ENCODE measurements around the gene SDK1.

The SDK1 gene

GRCh38 chr7:4025694-4026615 is 724.9 kb downstream of the SDK1 start:
- no peak overlapping the region for H3K4me3 ChIP-seq (ENCODE audit: low read depth, low read length)
- DNase-seq (ENCODE audit: low read depth): no peak
- no peak for TF ChIP-seq CTCF (IDR thresholded peaks at IDR 0.05; ENCODE audit: control insufficient read depth, extremely low read depth, insufficient read depth)

GRCh38 chr7:4026941-4027486 is 726.0 kb downstream of the SDK1 start:
- no peak overlapping the region for H3K4me3 ChIP-seq (ENCODE audit: low read depth, low read length)
- no peak for TF ChIP-seq CTCF (IDR thresholded peaks at IDR 0.05; ENCODE audit: control insufficient read depth, extremely low read depth, insufficient read depth)
- DNase-seq (ENCODE audit: low read depth): no peak

GRCh38 chr7:4028221-4028620 is 727.2 kb downstream of the SDK1 start:
- no peak for DNase-seq (ENCODE audit: low read depth)
- no peak for TF ChIP-seq CTCF (IDR thresholded peaks at IDR 0.05; ENCODE audit: control insufficient read depth, extremely low read depth, insufficient read depth)

GRCh38 chr7:4029941-4030340 is 728.9 kb downstream of the SDK1 start:
- no peak overlapping the region for H3K4me3 ChIP-seq (ENCODE audit: low read depth, low read length)
- no peak for DNase-seq (ENCODE audit: low read depth)
- no peak for TF ChIP-seq CTCF (IDR thresholded peaks at IDR 0.05; ENCODE audit: control insufficient read depth, extremely low read depth, insufficient read depth)

More at GRCh38 chr7:4028221-4028620, 727.2 kb downstream of the SDK1 start:
- H3K4me3 ChIP-seq (ENCODE audit: low read depth, low read length): no peak overlapping the region

GRCh38 chr7:4030346-4030950 is 729.4 kb downstream of the SDK1 start:
- no peak for DNase-seq (ENCODE audit: low read depth)
- H3K4me3 ChIP-seq (ENCODE audit: low read depth, low read length): no peak overlapping the region
- no peak for TF ChIP-seq CTCF (IDR thresholded peaks at IDR 0.05; ENCODE audit: control insufficient read depth, extremely low read depth, insufficient read depth)

- DNase-seq (ENCODE audit: low read depth): no peak
- TF ChIP-seq CTCF (IDR thresholded peaks at IDR 0.05; ENCODE audit: control insufficient read depth, extremely low read depth, insufficient read depth): no peak
- no peak overlapping the region for H3K4me3 ChIP-seq (ENCODE audit: low read depth, low read length)
Measured at GRCh38 chr7:4033996-4034395, 732.9 kb downstream of the SDK1 start.
